GM18907 (cell line): Measurements from ENCODE around the gene KPTN.

Experiments used
- ATAC-seq: cut with Tn5 transposase; IDR thresholded peaks from one replicate; pipeline ENCODE4 v1.9.1; 2021; ENCODE audit warnings: mild to moderate bottlenecking, moderate library complexity; ENCODE audit not compliant: unreplicated experiment

The KPTN gene

GRCh38 chr19:47483800-47484690 is at the start of gene KPTN:
TSS of gene KPTN (minus strand) at chr19:47484219. CDS start at chr19:47484160, 59 bp downstream.
- ATAC-seq: peak; percentile 65

DNA sequence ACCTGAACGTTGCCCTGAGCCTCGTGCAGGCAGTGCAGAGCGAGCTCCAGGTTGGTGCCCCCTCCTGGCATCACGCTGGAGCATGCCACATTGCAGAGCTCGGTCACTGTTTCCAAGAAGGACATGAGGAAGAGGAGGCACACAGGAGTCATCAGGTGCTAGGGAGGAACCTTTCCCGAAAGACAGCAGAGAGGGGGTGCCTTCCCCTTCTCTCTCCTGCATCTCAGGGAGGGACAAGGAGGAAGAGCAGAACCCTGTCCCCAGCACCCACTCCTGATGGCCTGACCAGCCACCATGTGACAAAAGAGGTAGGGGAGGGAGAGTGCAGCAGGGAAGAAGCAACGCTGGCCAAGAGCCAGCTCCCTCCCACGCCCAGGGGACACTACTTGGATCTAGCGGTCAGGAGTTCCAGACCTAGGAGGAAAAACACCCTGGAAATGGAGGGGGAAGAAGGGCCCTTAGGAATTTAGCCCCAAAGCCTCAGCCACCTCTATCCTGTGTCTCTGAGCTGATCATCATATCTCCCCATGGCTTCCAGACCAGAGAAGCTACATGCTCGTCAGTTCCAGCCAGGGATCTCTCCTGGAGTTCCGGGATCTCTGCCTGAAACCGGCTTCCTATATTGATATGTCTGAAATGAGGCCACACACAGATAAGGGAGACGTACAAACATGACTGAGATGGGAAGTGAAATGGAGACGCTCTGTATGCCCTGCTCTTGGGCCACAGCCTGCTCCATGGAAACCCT is 47.8 kb upstream of the KPTN start:
- ATAC-seq: no peak

GRCh38 chr19:47529018-47529742 is 45.2 kb upstream of the KPTN start:
- ATAC-seq: no peak

DNA sequence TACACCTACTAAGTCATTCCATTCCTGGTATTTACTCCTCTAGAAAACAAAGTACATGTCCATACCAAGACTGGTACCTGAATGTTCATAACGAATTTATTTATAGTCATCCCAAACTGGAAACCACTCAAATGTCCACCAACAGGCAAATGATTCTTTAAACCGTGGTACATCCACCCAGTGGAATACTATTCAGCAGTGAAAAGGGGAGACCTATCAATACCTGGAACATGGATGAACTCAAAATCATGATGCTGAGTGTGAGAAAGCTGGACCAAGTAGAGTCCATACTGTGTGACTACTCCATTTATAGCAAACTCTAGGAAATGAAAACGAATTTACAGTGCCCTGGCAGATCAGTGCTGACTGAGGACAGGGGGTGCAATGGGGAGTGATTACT is 42.8 kb upstream of the KPTN start:
- no peak for ATAC-seq

DNA sequence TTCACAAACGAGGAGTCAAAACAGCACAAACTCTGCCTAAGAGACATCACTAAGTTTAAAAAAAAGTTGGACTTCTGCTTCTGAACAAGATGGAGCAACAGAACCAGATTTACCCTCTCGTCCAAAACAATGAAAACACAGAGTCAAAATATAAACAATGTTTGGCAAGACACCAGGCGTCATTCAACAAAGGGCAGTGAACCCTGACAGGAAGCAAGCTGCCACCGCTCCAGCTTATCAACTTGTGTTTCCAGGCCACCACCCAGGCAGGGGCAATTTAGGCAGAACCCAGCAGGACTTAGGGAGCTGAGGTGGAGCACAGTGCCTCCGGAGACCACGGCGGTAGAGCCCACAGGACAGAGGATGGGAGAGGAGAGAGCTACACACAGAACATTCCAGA is 39.5 kb upstream of the KPTN start:
- ATAC-seq: no peak

DNA sequence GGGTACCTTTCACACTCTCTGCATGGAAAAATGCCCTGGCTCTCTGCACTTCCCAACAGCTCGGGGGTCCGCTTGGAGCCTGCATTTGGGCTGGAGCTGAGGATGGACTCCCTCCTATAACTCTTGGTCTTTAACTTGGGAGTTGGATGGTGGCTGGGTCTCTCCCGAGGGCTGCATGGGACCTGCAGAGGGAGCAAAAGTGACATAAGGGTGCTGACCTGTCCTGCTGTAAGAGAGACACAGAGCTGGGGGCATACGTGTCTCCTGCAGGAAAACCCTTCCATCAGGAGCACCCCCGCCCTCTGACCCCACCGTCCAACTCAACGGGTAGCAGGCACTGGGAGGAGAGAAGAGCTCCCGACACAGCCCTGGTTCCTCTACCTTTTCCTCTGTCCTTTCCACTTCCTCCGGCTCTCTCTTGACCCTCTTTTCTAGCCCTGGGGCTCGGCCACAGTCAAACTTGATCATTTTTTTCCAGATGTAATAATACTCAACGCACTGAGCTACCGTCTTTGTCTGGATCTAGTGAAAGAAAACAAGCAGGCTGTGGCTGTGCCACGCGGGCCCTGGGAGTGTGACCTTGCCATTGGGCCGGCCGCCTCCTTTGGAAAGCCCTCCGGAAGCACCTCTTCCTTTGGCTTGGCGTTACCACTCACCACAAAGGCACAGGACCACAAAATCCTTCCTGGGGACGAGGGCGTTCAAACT is 37.6 kb upstream of the KPTN start:
- ATAC-seq: no peak

DNA sequence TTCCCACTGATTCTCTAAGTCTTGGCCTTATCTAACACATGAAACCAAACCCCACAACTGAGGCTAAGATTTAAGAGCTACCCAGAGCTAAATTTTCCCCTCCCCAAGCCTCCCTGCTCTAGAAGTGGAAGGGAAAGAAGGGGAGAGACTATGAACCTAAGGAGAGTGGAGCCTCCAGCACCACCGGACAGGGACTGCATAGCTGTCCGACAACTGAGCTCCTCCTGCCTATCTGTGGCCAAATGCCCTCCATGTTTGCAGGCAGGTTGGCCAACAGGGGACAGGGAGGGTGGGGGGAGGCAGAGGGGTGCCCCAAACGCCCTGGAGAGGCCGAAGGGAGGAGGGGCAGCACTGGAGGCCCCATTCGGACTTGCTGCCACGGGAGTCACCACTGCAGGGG is 36.8 kb upstream of the KPTN start:
- no peak for ATAC-seq

DNA sequence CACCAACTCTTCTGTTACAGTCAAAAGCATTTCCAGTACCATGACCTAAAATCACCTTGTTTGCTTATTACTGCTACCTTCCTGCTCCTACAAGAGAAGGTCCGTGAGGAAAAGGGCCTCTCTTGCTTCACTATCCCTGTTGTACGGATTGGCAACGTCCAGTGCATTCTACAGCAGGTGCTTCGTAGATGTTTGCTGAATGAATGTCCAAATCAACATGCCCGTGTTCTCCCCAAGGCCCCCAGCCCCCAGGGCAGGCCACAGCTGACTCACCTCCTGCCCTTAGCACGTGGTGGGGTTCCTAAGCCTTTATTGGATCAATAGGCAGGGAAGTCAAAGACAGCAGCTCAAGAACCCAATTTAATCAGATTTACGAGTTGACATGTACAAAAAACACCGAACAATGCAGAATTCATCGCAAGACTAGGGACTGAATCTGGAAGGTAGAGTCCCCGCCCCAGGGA is 36.4 kb upstream of the KPTN start:
- no peak for ATAC-seq

GRCh38 chr19:47518854-47519253 is 34.8 kb upstream of the KPTN start:
- no peak for ATAC-seq

DNA sequence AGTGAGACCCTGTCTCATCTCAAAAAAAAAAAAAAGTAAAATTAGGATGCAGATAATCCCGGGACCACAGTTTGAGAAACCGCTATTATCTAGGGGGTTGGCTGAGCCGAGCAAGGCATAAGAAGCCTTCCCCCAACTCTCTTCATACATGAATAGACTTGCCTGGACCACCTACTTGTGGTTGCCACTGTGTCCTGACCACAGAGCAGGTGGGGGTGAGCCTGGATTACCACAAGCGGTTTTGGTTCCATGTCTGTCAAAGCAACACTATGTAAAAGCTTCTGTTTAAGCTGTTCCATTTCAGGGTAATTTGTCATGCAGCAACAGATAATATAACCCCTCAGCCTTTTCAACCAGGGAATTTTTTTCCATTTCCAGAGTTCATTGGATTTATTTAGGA is 34.1 kb upstream of the KPTN start:
- peak; percentile 22 for ATAC-seq

GRCh38 chr19:47514869-47515588 is 31.0 kb upstream of the KPTN start, which contains the start of gene NAPA:
TSS of gene NAPA (minus strand) at chr19:47515063. CDS start at chr19:47514940, 123 bp downstream.
- peak; percentile 79 for ATAC-seq

DNA sequence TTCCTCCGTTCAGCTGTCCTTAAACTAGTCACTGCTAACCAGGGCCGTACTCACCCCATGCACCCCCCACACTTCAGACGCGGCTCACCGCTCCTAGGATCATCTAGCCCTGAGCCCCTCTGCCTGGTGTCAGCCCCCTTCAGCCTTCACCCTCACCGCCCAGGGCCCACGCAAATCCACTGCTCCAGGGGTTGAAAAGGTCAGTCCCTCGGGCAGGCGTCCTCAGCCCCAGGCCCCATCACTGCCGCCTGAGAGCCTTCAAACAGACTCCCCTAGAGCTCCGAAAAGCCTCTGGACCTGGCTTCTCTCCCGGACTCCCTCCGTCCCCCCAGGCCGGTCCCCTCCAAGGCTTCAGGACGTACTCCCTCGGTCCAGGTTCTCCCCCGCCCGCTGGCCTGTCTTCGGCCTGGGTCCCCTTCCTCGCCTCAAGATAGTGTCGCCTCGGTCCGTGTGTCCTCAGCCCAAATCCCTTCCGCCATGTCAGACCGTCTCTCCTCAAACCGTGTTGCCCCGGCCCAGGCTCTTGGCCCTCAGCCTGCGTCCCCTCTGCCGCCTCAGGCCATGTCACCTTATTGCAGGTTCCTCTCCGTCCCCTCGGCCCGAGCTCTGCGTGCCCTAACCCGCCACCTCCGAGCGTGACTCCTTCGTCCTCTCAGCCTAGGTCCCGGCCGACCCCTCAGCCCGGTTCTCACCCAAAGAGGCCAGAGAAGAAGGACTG is 30.3 kb upstream of the KPTN start:
- ATAC-seq: peak; percentile 0

DNA sequence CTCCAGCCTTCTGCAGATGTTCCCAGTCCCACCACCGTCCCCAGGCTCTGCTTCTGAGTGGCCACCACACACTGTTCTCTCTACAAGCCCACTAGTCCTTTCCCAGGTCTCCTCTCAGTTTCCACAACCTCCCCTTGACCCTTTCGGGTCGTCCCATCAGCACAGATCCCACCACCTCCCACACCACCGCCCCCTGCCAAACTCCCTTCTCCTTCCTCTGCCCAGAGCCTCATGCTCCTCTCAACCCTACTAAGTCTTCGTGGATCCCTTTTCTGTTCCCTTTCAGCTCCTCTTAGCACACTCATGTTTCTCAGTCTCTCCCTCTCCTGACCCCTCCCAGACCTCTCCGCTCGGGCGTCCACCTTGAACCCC is 28.9 kb upstream of the KPTN start:
- ATAC-seq: no peak

GRCh38 chr19:47512183-47512947 is 28.3 kb upstream of the KPTN start:
- ATAC-seq: no peak

DNA sequence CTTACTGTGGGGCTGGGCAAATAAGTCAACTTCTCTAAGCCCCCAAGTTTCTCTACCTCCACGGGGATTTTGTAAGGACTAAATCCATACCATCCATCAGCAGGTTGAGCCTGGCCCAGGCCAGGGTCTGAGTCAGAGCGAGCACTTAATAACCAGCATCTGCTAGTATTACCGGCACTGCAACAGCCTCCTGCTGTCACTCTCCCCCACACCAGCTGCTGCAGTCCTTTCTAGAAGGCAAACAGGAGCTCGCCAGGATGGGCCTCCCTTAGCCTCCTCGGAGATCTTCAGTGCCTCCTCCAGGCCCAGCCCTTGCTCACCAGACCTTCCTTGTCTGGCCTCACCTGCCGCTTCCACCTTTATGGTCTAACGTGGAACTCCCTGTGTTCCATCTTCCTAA is 27.7 kb upstream of the KPTN start:
- ATAC-seq: no peak

- no peak for ATAC-seq
These were observed 27.1 kb upstream of the KPTN start for GRCh38 chr19:47511128-47511517.

DNA sequence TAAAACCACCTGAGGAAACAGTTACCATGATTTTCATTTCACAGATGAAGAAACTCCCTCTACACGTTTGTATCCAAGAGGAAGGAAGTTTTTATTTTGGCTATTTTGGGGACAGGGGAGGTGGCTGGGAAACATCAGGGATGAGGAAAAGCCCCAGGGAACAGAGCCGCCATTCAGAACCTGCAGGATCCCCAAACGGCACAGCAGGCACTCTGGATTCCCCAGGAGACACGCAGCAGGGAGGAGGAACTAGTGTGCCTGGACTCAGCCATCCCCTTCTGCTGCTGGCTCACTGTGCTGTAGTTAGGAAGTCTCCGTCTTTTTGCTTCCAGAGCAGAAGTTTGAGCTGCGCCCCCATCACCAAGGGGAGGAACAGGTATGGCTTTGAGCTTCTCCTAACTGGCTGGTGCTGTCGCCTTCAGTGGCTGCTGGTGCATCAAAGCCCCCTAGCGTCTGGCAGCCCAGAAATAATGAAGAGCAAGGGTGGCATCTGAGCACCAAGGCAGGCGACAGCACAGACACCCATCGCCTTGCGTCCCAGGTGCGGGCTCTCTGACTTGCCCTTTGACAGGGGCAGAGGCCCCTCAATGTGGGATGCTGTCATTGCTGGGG is 26.6 kb upstream of the KPTN start:
- no peak for ATAC-seq

DNA sequence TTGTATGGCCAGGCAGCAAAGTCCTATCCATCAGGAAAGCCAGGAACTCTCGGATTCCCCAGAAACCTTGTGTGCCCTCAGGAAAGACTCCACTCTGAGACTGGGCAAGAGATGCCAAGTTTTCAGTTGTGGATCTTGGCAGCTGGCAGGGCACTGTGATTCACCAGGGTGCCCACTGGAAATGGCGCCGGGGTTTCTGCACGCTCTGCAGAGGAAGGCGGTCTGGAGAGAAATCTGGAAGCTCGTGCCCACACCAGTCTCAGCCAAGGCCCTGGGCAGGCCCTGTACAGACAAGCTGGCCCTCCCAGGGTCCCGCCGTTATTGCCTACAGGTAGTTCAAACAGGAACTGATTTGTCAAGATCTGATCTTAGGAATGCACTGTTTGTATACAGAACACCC is 26.0 kb upstream of the KPTN start:
- no peak for ATAC-seq
